NCI-H1092 (cell line): ENCODE measurements around the gene CNTN6.

ENCODE experiments used
- DNase-seq: peaks from one replicate; lab custom pipeline; 2025; lab: John Stamatoyannopoulos, UW

CNTN6 gene

GRCh38 chr3:1421577-1421976 is 328.8 kb downstream of the CNTN6 start:
- DNase-seq = no peak

GRCh38 chr3:1423566-1424089 is 330.8 kb downstream of the CNTN6 start:
- DNase-seq = no peak

DNA sequence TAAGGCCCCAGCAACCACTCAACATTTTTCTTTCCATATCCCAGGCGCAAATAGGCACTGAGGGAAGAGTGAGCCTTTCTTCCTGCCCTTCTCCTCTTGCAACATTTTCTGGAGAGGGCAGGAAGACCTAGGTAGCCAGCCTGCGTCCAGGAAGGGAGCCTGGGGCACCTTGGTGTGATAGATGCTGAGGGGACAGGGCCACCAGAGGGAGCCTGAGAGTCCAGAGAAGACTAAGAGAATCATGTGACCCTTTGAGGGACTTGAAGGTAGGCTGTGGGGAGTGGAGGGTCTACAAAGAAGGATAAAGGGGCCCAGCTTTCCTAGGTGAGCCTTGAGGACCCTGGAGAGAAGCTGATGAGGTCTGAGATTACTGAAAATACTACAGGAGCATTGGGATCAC is 346.6 kb downstream of the CNTN6 start:
- no peak for DNase-seq

GRCh38 chr3:1442271-1442670 is 349.4 kb downstream of the CNTN6 start:
- DNase-seq = no peak

- DNase-seq = no peak
Measured at GRCh38 chr3:1444195-1444594, 351.4 kb downstream of the CNTN6 start.

DNA sequence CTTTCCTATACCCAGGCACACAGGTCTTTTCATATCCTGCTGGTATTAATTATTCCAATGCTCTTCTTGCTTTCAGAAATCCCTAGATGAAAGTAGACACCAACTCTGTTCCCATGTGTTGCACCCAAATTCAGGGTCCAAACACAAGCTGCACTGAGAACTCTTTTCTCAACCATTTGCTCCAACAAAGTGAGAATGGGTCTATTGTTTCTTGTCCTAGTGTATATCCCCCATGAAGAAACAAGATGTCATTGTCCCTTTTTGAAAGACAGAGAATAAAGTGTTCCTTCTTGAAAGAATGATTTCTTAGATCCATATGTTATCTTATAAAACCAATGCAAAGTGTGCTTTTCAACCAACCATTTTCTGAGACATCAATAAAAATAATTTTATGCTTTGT is 353.7 kb downstream of the CNTN6 start:
- no peak for DNase-seq

- DNase-seq = no peak
Measured at GRCh38 chr3:1447452-1447851, 354.6 kb downstream of the CNTN6 start.

DNA sequence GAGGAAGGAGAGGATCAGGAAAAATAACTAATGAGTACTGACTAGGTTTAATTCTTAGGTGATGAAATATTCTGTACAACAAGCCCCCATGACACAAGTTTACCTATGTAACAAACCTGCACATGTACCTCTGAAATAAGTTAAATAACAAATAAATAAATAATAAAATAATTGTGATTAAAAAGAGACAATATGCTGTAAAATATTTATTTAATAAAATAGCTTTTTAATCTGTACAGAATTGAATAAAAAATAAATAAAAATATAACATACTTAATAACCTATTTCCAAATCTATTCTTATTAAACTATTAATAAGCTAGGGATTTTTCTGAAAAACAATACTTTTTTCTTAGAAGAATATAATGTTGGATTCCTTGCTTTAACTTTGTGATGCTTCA is 355.6 kb downstream of the CNTN6 start:
- DNase-seq = no peak
